CD8-positive, alpha-beta memory T cell (primary cell): ENCODE data around the gene ESRRA. TPM values are rescaled to one million over a fixed set of nuclear protein-coding genes. Genes with fewer than 3 reads are reported as not detected.
"Not testable (repeated sequence)": the region's sequence is repeated elsewhere in the genome, so short reads cannot be mapped to it uniquely, and the experiment has no call there.

Experiments
- CTCF ChIA-PET: fragments of 350-600 bp; sonication (Branson Sonifier 250); formaldehyde crosslinking; loops from one replicate; lab custom pipeline; 2021; ENCODE audit warnings: antibody characterized with exemption; lab: Charles Lee
- POLR2A ChIA-PET: fragments of 350-600 bp; sonication (Branson Sonifier 250); formaldehyde crosslinking; loops from one replicate; lab custom pipeline; 2021; ENCODE audit warnings: antibody characterized with exemption; lab: Charles Lee
- DNase-seq, 5 donors: peaks; one replicate each; pipeline versions ENCODE4 v3.0.0 to v3.0.0-alpha.2; 2020 to 2022; ENCODE audit warnings: mixed read lengths in 1 of 5
- H3K27ac ChIP-seq: one replicate; pipeline ENCODE4 v1.7.0; 2013; ENCODE audit warnings: low read depth, mild to moderate bottlenecking, low read length, moderate library complexity
- H3K27me3 ChIP-seq: 2 replicates; pipeline ENCODE4 v1.7.0; 2013; ENCODE audit warnings: low read length, mild to moderate bottlenecking; ENCODE audit not compliant: insufficient read depth, poor library complexity, severe bottlenecking
- H3K36me3 ChIP-seq: 2 replicates; pipeline ENCODE4 v1.7.0; 2013; ENCODE audit warnings: mild to moderate bottlenecking, low read length, moderate library complexity; ENCODE audit not compliant: insufficient read depth
- H3K4me1 ChIP-seq: 2 replicates; pipeline ENCODE4 v1.7.0; 2013; ENCODE audit warnings: mild to moderate bottlenecking, low read length, moderate library complexity; ENCODE audit not compliant: insufficient read depth
- H3K4me3 ChIP-seq: 2 replicates; pipeline ENCODE4 v1.7.0; 2013; ENCODE audit warnings: mild to moderate bottlenecking, low read length
- H3K9me3 ChIP-seq: 2 replicates; pipeline ENCODE4 v1.7.0; 2013; ENCODE audit warnings: mild to moderate bottlenecking, low read length
- H3K27ac Mint-ChIP-seq, 8 donors: one replicate each; pipeline ENCODE4 v1.8.0; 2020 to 2021; ENCODE audit warnings: mixed read lengths in 8 of 8, mild to moderate bottlenecking in 6 of 8, inconsistent platforms in 3 of 8, moderate library complexity in 3 of 8
- H3K27me3 Mint-ChIP-seq, 2 donors: one replicate each; pipeline ENCODE4 v1.8.0; 2020 to 2021; ENCODE audit warnings: mixed read lengths in 2 of 2, mild to moderate bottlenecking in 1 of 2, moderate library complexity in 1 of 2
- H3K36me3 Mint-ChIP-seq, 3 donors: one replicate each; pipeline ENCODE4 v1.8.0; 2020 to 2021; ENCODE audit warnings: mixed read lengths in 3 of 3, inconsistent platforms in 1 of 3, mild to moderate bottlenecking in 1 of 3
- H3K4me1 Mint-ChIP-seq, 3 donors: one replicate each; pipeline ENCODE4 v1.8.0; 2020 to 2021; ENCODE audit warnings: mixed read lengths in 3 of 3, inconsistent platforms in 1 of 3, mild to moderate bottlenecking in 1 of 3
- H3K4me3 Mint-ChIP-seq, 7 donors: one replicate each; pipeline ENCODE4 v1.8.0; 2020 to 2021; ENCODE audit warnings: mixed read lengths in 7 of 7, mild to moderate bottlenecking in 6 of 7, moderate library complexity in 4 of 7, inconsistent platforms in 2 of 7
- H3K9me3 Mint-ChIP-seq, 5 donors: one replicate each; pipeline ENCODE4 v1.8.0; 2020 to 2022; ENCODE audit warnings: mixed read lengths in 5 of 5, mild to moderate bottlenecking in 3 of 5, moderate library complexity in 2 of 5, inconsistent platforms in 1 of 5
- polyA plus RNA-seq: library from polyadenylated mRNA; unstranded; fragments of 300-500 nt; fragmentation: Illumina TruSeq; gene quantifications from one replicate; pipeline ENCODE4 v1.2.3, GENCODE V29; 2021
- total RNA-seq, 2 experiments: library from RNA; stranded (reverse); gene quantifications; one replicate each; pipeline ENCODE4 v1.2.3, GENCODE V29; 2021

ESRRA gene
- total and polyA plus RNA-seq, 3 experiments from 2014 or later: 11.9 to 54.3 (median 52.2) TPM

- Histone ChIP-seq H3K27me3 (peaks cover 22% of the 10 kb centered on the region), H3K4me1 (peaks cover 35% of the 10 kb centered on the region), H3K4me3 (peak overlapping the region; percentile 92), H3K27ac (peak overlapping the region; percentile 89), H3K9me3 (no peaks in the 10 kb centered on the region), H3K36me3 (no peaks in the 10 kb centered on the region)
- Mint-ChIP-seq H3K36me3 (peaks cover 0 to 18% (median 0%) of the 10 kb centered on the region in 3 donors), H3K9me3 (no peaks in the 10 kb centered on the region), H3K27ac (peak overlapping the region; percentile 95 to 98 (median 97)), H3K27me3 (peaks cover 19 to 20% of the 10 kb centered on the region in 2 donors), H3K4me1 (peaks cover 32 to 49% (median 32%) of the 10 kb centered on the region in 3 donors), H3K4me3 (peak overlapping the region; percentile 90 to 96 (median 94))
- ChIA-PET CTCF (interaction anchor here (0.6 to 5.8 kb wide), 30 partner anchors 12 to 309 kb away, joined by 3 to 281 read pairs (median 4); partner anchors contain the start of genes BAD, CCDC88B, FERMT3 and FKBP2), POLR2A (interaction anchor here (0.6 to 3.6 kb wide), 13 partner anchors 13 to 100 kb away, joined by 3 to 42 read pairs (median 6); partner anchors contain the start of genes BAD, FERMT3, FKBP2 and GPR137)
- DNase-seq: peak; percentile 85 to 94 (median 90)
Observed at GRCh38 chr11:64304316-64305072, 830 bp upstream of the ESRRA start.

- Mint-ChIP-seq H3K36me3 (peaks cover 0 to 20% (median 0%) of the 10 kb centered on the region in 3 donors), H3K4me3 (peak overlapping the region; percentile 91 to 100 (median 96)), H3K4me1 (peaks cover 21 to 38% (median 22%) of the 10 kb centered on the region in 3 donors), H3K9me3 (no peaks in the 10 kb centered on the region), H3K27me3 (peaks cover 5% of the 10 kb centered on the region in 2 donors), H3K27ac (peak overlapping the region; percentile 83 to 99 (median 96))
- ChIA-PET CTCF (interaction anchor here (0.7 to 5.8 kb wide), 5 partner anchors 11 to 101 kb away, joined by 3 to 281 read pairs (median 34); partner anchors contain the start of genes FERMT3, PLCB3, PPP1R14B and PRDX5), POLR2A (interaction anchor here (0.6 to 3.6 kb wide), 7 partner anchors 12 to 99 kb away, joined by 3 to 42 read pairs (median 5); partner anchors contain the start of genes BAD, FKBP2, GPR137 and PRDX5)
- DNase-seq: peak; percentile 47 to 82 (median 61)
- Histone ChIP-seq H3K36me3 (no peaks in the 10 kb centered on the region), H3K27me3 (peaks cover 8% of the 10 kb centered on the region), H3K4me1 (peaks cover 21% of the 10 kb centered on the region), H3K4me3 (peak overlapping the region; percentile 81), H3K9me3 (no peaks in the 10 kb centered on the region), H3K27ac (peak overlapping the region; percentile 73)
Observed at GRCh38 chr11:64305691-64306562, 603 bp downstream of the ESRRA start.

GRCh38 chr11:64306563-64306875, 1.2 kb downstream of the ESRRA start:
- POLR2A ChIA-PET: no interaction called here
- peak overlapping the region; percentile 81 for H3K4me3 ChIP-seq
- H3K27me3 ChIP-seq: peaks cover 5% of the 10 kb centered on the region
- H3K4me3 Mint-ChIP-seq: peak overlapping the region; percentile 91 to 100 (median 96)
- CTCF ChIA-PET: interaction anchor here (0.7 to 4.4 kb wide), 2 partner anchors 11 to 101 kb away, joined by 3 to 34 read pairs; partner anchors contain the start of genes PRDX5 and TRMT112
- no peaks in the 10 kb centered on the region for H3K36me3 ChIP-seq
- H3K27ac Mint-ChIP-seq: peak overlapping the region; percentile 83 to 99 (median 96)
- H3K36me3 Mint-ChIP-seq: peaks cover 0 to 22% (median 0%) of the 10 kb centered on the region in 3 donors
- no peaks in the 10 kb centered on the region for H3K9me3 Mint-ChIP-seq
- H3K27me3 Mint-ChIP-seq: peaks cover 3 to 4% of the 10 kb centered on the region in 2 donors
- DNase-seq: no peak
- peaks cover 21 to 38% (median 21%) of the 10 kb centered on the region in 3 donors for H3K4me1 Mint-ChIP-seq
- peak overlapping the region; percentile 73 for H3K27ac ChIP-seq
- no peaks in the 10 kb centered on the region for H3K9me3 ChIP-seq
- peaks cover 20% of the 10 kb centered on the region for H3K4me1 ChIP-seq

- CTCF ChIA-PET: interaction anchor here (0.7 to 4.4 kb wide), 3 partner anchors 10 to 103 kb away, joined by 3 to 34 read pairs (median 3); partner anchors contain the start of genes PRDX5 and TRMT112
- H3K4me1 Mint-ChIP-seq: peaks cover 21 to 34% (median 21%) of the 10 kb centered on the region in 3 donors
- POLR2A ChIA-PET: interaction anchor here (0.6 kb wide), 1 partner anchor 17 kb away, joined by 4 read pairs; no protein-coding TSS in a partner anchor
- H3K4me1 ChIP-seq: peaks cover 20% of the 10 kb centered on the region
- DNase-seq: no peak
- peak overlapping the region; percentile 73 for H3K27ac ChIP-seq
- H3K27ac Mint-ChIP-seq: peak overlapping the region in 7 of 8 donors; percentile 24 to 99 (median 96)
- H3K9me3 ChIP-seq: no peaks in the 10 kb centered on the region
- no peaks in the 10 kb centered on the region for H3K36me3 ChIP-seq
- H3K4me3 Mint-ChIP-seq: peak overlapping the region; percentile 91 to 100 (median 96)
- no peaks in the 10 kb centered on the region for H3K27me3 ChIP-seq
- H3K9me3 Mint-ChIP-seq: no peaks in the 10 kb centered on the region
- H3K4me3 ChIP-seq: peak overlapping the region; percentile 81
- no peaks in the 10 kb centered on the region for H3K27me3 Mint-ChIP-seq
- H3K36me3 Mint-ChIP-seq: peaks cover 0 to 22% (median 0%) of the 10 kb centered on the region in 3 donors
Observed at GRCh38 chr11:64306876-64307622, 1.7 kb downstream of the ESRRA start.

GRCh38 chr11:64307795-64308194, 2.5 kb downstream of the ESRRA start:
- POLR2A ChIA-PET: interaction anchor here (0.6 to 0.7 kb wide), 3 partner anchors 10 to 57 kb away, joined by 3 to 5 read pairs (median 4); partner anchors contain the start of gene PRDX5
- H3K9me3 Mint-ChIP-seq, H3K4me3 ChIP-seq, H3K27me3 Mint-ChIP-seq, H3K36me3 ChIP-seq, DNase-seq, H3K9me3 ChIP-seq, H3K27me3 ChIP-seq, H3K27ac ChIP-seq: not testable (repeated sequence)
- H3K27ac Mint-ChIP-seq: peak overlapping the region in 6 of 8 donors; percentile 24 to 86 (median 70)
- peaks cover 0 to 27% (median 3%) of the 10 kb centered on the region in 3 donors for H3K36me3 Mint-ChIP-seq
- H3K4me1 Mint-ChIP-seq: peaks cover 24 to 40% (median 25%) of the 10 kb centered on the region in 3 donors
- H3K4me3 Mint-ChIP-seq: peak overlapping the region in 6 of 7 donors; percentile 23 to 96 (median 60)
- CTCF ChIA-PET: interaction anchor here (1.1 kb wide), 1 partner anchor 103 kb away, joined by 3 read pairs; no protein-coding TSS in a partner anchor
- peaks cover 20% of the 10 kb centered on the region for H3K4me1 ChIP-seq

- H3K4me3 ChIP-seq: no peak overlapping the region
- peak overlapping the region in 7 of 8 donors; percentile 4 to 93 (median 81) for H3K27ac Mint-ChIP-seq
- H3K36me3 ChIP-seq: no peaks in the 10 kb centered on the region
- no peaks in the 10 kb centered on the region for H3K9me3 ChIP-seq
- H3K27ac ChIP-seq: no peak overlapping the region
- no peaks in the 10 kb centered on the region for H3K9me3 Mint-ChIP-seq
- H3K4me3 Mint-ChIP-seq: peak overlapping the region in 1 of 7 donors; percentile 58
- no peak for DNase-seq
- peaks cover 28 to 32% (median 31%) of the 10 kb centered on the region in 3 donors for H3K4me1 Mint-ChIP-seq
- CTCF ChIA-PET: interaction anchor here (0.9 to 1.6 kb wide), 3 partner anchors 19 to 106 kb away, joined by 3 to 7 read pairs (median 4); partner anchors contain the start of gene FERMT3
- no peaks in the 10 kb centered on the region for H3K27me3 ChIP-seq
- H3K27me3 Mint-ChIP-seq: peaks cover 0 to 7% of the 10 kb centered on the region in 2 donors
- POLR2A ChIA-PET: no interaction called here
- peaks cover 8% of the 10 kb centered on the region for H3K4me1 ChIP-seq
- peaks cover 0 to 50% (median 6%) of the 10 kb centered on the region in 3 donors for H3K36me3 Mint-ChIP-seq
Observed at GRCh38 chr11:64312947-64313346, 7.6 kb downstream of the ESRRA start.
